HepG2 (cell line): Measurements from ENCODE around the gene THADA. TPM values are rescaled to one million over a fixed set of nuclear protein-coding genes. Genes with fewer than 3 reads are reported as not detected.
A peak's percentile ranks its signal among the peaks of the same experiment; 100 is the strongest.

Source experiments
- ATF7 ChIP-seq, 2 experiments: fragments of 450-650 bp in 1 of 2; sonication (generic) in 1 of 2; formaldehyde crosslinking in 1 of 2; IDR thresholded peaks; 2 replicates each; pipeline versions ENCODE4 v1.4.0 to v1.6.1; 2016 to 2020; ENCODE audit warnings: antibody characterized with exemption in 1 of 2, mild to moderate bottlenecking in 1 of 2, missing genetic modification reagents in 1 of 2
- CEBPB ChIP-seq: IDR thresholded peaks from 2 replicates; pipeline ENCODE4 v1.6.1; 2011; ENCODE audit warnings: low read depth, low read length, improper control_type of control experiment, borderline replicate concordance
- CSRNP2 ChIP-seq: sonication (generic); formaldehyde crosslinking; conservative IDR thresholded peaks from 2 replicates; pipeline ENCODE4 v1.8.0; 2022; ENCODE audit warnings: low read depth, missing genetic modification reagents
- HDAC2 ChIP-seq: sonication (generic); formaldehyde crosslinking; IDR thresholded peaks from 2 replicates; pipeline ENCODE4 v1.4.0; 2020; ENCODE audit warnings: missing genetic modification reagents
- HNRNPH1 ChIP-seq: fragments of 200-400 bp; formaldehyde crosslinking; optimal IDR thresholded peaks from 2 replicates; pipeline ENCODE3; 2017; ENCODE audit warnings: mild to moderate bottlenecking, low read depth, low read length
- HNRNPL ChIP-seq: fragments of 200-400 bp; formaldehyde crosslinking; IDR thresholded peaks from 2 replicates; pipeline ENCODE4 v1.6.1; 2017; ENCODE audit warnings: mild to moderate bottlenecking, low read depth, low read length
- MXD3 ChIP-seq: IDR thresholded peaks from 2 replicates; pipeline ENCODE4 v1.6.1; 2016; ENCODE audit warnings: mild to moderate bottlenecking, missing biosample characterization, missing genetic modification reagents
- NFKB2 ChIP-seq: sonication (generic); formaldehyde crosslinking; IDR thresholded peaks from 2 replicates; pipeline ENCODE4 v1.4.0; 2020; ENCODE audit warnings: missing genetic modification reagents, borderline replicate concordance
- NFKBIZ ChIP-seq: IDR thresholded peaks from 2 replicates; pipeline ENCODE4 v1.6.1; 2018; ENCODE audit warnings: missing genetic modification reagents, missing compliant biosample characterization
- POLR2A ChIP-seq, 2 experiments: IDR thresholded peaks; 2 replicates each; pipeline ENCODE4 v1.6.1; 2011; ENCODE audit warnings: low read depth in 2 of 2, low read length in 2 of 2, mild to moderate bottlenecking in 1 of 2, moderate library complexity in 1 of 2; ENCODE audit not compliant: insufficient read depth in 1 of 2
- SMARCC2 ChIP-seq: fragments of 450-650 bp; IDR thresholded peaks from 2 replicates; pipeline ENCODE4 v1.6.1; 2017; ENCODE audit warnings: antibody characterized with exemption, mild to moderate bottlenecking
- SRY ChIP-seq: sonication (generic); formaldehyde crosslinking; IDR thresholded peaks from 2 replicates; pipeline ENCODE4 v1.8.0; 2022; ENCODE audit warnings: mild to moderate bottlenecking, missing genetic modification reagents
- TAF15 ChIP-seq: fragments of 200-400 bp; formaldehyde crosslinking; IDR thresholded peaks from one replicate; pipeline ENCODE4 v1.6.1; 2018; ENCODE audit warnings: mild to moderate bottlenecking, low read depth, low read length; ENCODE audit not compliant: poor library complexity, severe bottlenecking
- WIZ ChIP-seq: sonication (generic); formaldehyde crosslinking; IDR thresholded peaks from 2 replicates; pipeline ENCODE4 v1.5.1; 2020; ENCODE audit warnings: mild to moderate bottlenecking, missing genetic modification reagents
- ZFAT ChIP-seq: sonication (generic); formaldehyde crosslinking; conservative IDR thresholded peaks from 2 replicates; pipeline ENCODE4 v1.8.1; 2023; ENCODE audit warnings: missing genetic modification reagents, inconsistent platforms
- ZGPAT ChIP-seq: IDR thresholded peaks from 2 replicates; pipeline ENCODE4 v1.6.1; 2016; ENCODE audit warnings: mild to moderate bottlenecking
- ZNF33B ChIP-seq: sonication (generic); formaldehyde crosslinking; IDR thresholded peaks from 2 replicates; pipeline ENCODE4 v1.5.1; 2020; ENCODE audit warnings: mild to moderate bottlenecking, missing genetic modification reagents
- ZNF710 ChIP-seq: sonication (generic); formaldehyde crosslinking; IDR thresholded peaks from 2 replicates; pipeline ENCODE4 v1.5.0; 2020; ENCODE audit warnings: mild to moderate bottlenecking, missing genetic modification reagents, borderline replicate concordance
- ZNF850 ChIP-seq: sonication (generic); formaldehyde crosslinking; conservative IDR thresholded peaks from 2 replicates; pipeline ENCODE4 v1.9.0; 2021; ENCODE audit warnings: mild to moderate bottlenecking, missing genetic modification reagents
- ZSCAN5A ChIP-seq: sonication (generic); formaldehyde crosslinking; IDR thresholded peaks from 2 replicates; pipeline ENCODE4 v1.8.0; 2022; ENCODE audit warnings: mild to moderate bottlenecking, missing genetic modification reagents, borderline replicate concordance
- polyA plus RNA-seq, 8 experiments: library from polyadenylated mRNA; depleted of rRNA in 3 of 8; stranded (reverse) in 7 of 8; unstranded in 1 of 8; fragments of >200 nt; fragmentation: Illumina TruSeq in 4 of 8; extraction: Trizol in 4 of 8; gene quantifications; 2 replicates each; pipeline versions ENCODE4 v1.2.1 to v1.2.3, GENCODE V29; 2011 to 2016; ENCODE audit warnings: low read depth in 4 of 8, missing spikeins in 1 of 8, mixed read lengths in 1 of 8; ENCODE audit not compliant: insufficient read depth in 1 of 8
- total RNA-seq, 5 experiments: library from RNA; depleted of rRNA; stranded (reverse); fragments of >200 nt; fragmentation: Illumina TruSeq; extraction: Trizol; gene quantifications; 2 replicates each; pipeline ENCODE4 v1.2.3, GENCODE V29; 2016; ENCODE audit warnings: low read depth in 1 of 5

The THADA gene
- total and polyA plus RNA-seq, 2 of the 13 experiments (the other 11 are each of a cell fraction or from before 2014, with no cell fraction given) = 12.7 to 21.7 TPM

GRCh38 chr2:43634604-43635306 lies 38.9 kb upstream of the THADA start (continued):
- TF ChIP-seq NFKB2 (CRISPR knock-in tag) (no peak), ZNF710 (CRISPR knock-in tag) (peak; percentile 98), CEBPB (0 out of 2 replicates have a peak, but pooled peaks have one; percentile 40), MXD3 (CRISPR knock-in tag) (no peak), ZGPAT (CRISPR knock-in tag) (peak; percentile 97), ZNF33B (no peak), POLR2A (IDR thresholded peaks at IDR 0.05; ENCODE audit: insufficient read depth in 1 of 2, low read depth in 2 of 2, low read length in 2 of 2) (no peak), ZNF850 (CRISPR knock-in tag) (no peak), ZSCAN5A (CRISPR knock-in tag) (no peak), HDAC2 (CRISPR knock-in tag) (peak; percentile 86), WIZ (CRISPR knock-in tag) (no peak), SRY (no peak), SMARCC2 (peak; percentile 26; the same call in 1 of the 2 replicates), ATF7 (IDR thresholded peaks at IDR 0.05) (no peak), ATF7 (CRISPR knock-in tag; IDR thresholded peaks at IDR 0.05) (no peak), NFKBIZ (CRISPR knock-in tag) (peak; percentile 52; the same call in 1 of the 2 replicates), ZFAT (no peak), HNRNPL (no peak), CSRNP2 (CRISPR knock-in tag) (no peak), TAF15 (no peak), HNRNPH1 (no peak)
